LNCAP (cell line): ENCODE data around the gene SASH1.

Source experiments
- CTCF ChIP-seq: fragments of 450-650 bp; IDR thresholded peaks from 2 replicates; pipeline ENCODE4 v1.5.1; 2017; ENCODE audit warnings: mild to moderate bottlenecking

SASH1 gene

DNA sequence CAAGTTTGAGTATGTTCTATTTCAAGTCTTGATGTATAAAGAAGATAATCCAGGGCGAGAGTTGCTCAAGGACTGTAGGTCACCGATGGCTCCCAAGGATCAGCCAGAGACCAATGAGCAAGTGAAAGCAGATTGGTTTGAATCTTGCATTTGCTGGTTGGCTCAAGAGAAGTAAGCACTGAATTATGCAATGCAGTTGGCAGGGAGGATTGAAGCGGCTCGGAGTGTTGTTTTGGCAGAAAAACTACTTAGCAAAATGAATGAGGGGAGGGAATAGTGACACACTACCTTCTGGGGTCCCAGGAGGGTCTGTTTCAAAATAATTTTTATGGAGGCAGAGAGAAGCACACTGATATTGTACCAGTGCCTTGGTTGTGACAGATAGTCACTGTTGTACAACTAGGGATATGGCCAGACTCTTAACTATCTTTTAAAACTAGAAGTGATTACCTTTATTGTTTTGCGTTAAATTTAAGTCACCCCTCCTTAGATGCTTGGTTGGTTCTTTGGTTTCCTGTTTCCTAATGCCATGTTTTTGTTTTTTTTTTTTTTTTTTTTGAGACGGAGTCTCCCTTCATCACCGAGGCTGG, 15.7 kb downstream of the SASH1 start:
- no peak for TF ChIP-seq CTCF

DNA sequence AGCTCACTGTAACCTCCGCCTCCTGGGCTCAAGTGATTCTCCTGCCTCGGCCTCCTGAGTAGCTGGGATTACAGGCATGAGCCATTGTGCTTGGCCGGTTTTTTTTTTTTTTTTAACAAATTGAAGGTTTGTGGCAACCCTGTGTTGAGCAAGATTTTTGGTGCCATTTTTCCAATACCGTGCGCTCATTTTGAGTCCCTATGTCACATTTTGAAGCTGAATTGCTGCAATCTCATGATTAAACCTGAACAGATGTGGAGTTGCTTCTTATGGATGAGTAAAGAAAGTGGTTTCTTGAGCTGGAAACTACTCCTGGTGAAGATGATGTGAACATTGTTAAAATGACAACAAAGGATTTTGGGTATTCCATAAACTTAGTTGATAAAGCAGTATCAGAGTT, 16.6 kb downstream of the SASH1 start:
- TF ChIP-seq CTCF = no peak

- TF ChIP-seq CTCF = no peak
These were observed 21.6 kb downstream of the SASH1 start for GRCh38 chr6:148364056-148364824.

DNA sequence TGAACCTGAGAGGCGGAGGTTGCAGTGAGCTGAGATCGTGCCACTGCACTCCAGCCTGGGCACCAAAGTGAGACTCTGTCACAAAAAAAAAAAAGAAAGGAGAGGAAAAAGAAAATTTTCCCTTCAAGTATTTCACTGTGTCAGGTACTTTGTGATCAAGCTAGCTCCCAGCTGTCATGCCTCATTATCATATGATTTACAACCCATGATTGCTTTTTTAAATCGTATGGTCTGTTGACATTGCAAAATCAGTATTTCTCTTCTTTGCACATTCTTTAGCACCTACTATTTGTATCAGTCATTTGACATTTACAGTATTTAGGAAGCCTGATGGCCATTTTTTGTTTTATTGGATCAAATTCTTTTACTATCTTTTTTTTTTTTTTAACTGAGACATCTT, 22.4 kb downstream of the SASH1 start:
- TF ChIP-seq CTCF = no peak

- TF ChIP-seq CTCF = no peak
These were observed 24.9 kb downstream of the SASH1 start for GRCh38 chr6:148367411-148368024.

DNA sequence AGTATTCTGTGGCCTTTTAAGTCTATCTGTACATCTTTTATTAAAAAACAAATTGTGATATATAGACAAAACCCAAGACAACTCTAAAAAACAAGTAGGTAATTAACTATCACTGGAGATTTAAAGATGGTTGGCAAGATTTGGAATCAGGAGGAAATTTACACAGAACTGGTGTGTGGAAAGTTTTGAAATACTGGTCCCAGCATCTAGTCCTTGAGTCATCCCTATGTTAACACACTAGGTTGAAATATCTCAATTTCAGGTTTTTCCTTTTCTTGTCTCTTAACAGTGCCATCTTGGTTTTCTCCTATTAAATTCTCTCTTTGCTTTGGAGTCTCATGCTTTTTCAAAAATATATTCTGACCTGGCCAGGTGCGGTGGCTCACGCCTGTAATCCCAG, 27.5 kb downstream of the SASH1 start:
- TF ChIP-seq CTCF = no peak

- TF ChIP-seq CTCF = no peak
These were observed 31.6 kb downstream of the SASH1 start for GRCh38 chr6:148374040-148374774.
